H1 (cell line): Measurements from ENCODE around the gene CHRDL2. TPM values are rescaled to one million over a fixed set of nuclear protein-coding genes. Genes with fewer than 3 reads are reported as not detected.

ENCODE experiments used
- CTCF ChIA-PET: fragments of 300-600 bp; sonication (Branson Sonifier 250); formaldehyde crosslinking; loops from one replicate; lab custom pipeline; 2021; ENCODE audit not compliant: partially characterized antibody; lab: Charles Lee
- POLR2A ChIA-PET: fragments of 300-600 bp; sonication (Branson Sonifier 250); formaldehyde crosslinking; loops from one replicate; lab custom pipeline; 2021; ENCODE audit warnings: inconsistent platforms; ENCODE audit not compliant: partially characterized antibody; lab: Charles Lee
- DNase-seq, 2 experiments: peaks; one replicate each; pipeline versions ENCODE4 v3.0.0 to v3.0.0-alpha.2; 2010 to 2022; ENCODE audit warnings: low spot score in 2 of 2, low read depth in 1 of 2, mixed read lengths in 1 of 2
- FAIRE-seq: peaks from 2 replicates; lab custom pipeline; 2011; peaks lifted over from hg19 to GRCh38; lab: Jason Lieb, UNC
- H2AFZ ChIP-seq: 2 replicates; pipeline ENCODE4 v1.8.1; 2012; ENCODE audit warnings: low read length, inconsistent platforms
- H2AK5ac ChIP-seq: 2 replicates; pipeline ENCODE4 v1.6.1; 2013; ENCODE audit warnings: low read depth, low read length
- H2BK120ac ChIP-seq: replicated peaks from 2 replicates; pipeline ENCODE3; 2013; ENCODE audit warnings: low read depth, low read length, inconsistent platforms
- H2BK12ac ChIP-seq: 2 replicates; pipeline ENCODE4 v1.6.1; 2013; ENCODE audit warnings: low read depth, low read length
- H2BK15ac ChIP-seq: 2 replicates; pipeline ENCODE4 v1.6.1; 2013; ENCODE audit warnings: low read length
- H2BK20ac ChIP-seq: 2 replicates; pipeline ENCODE4 v1.6.1; 2013; ENCODE audit warnings: low read length
- H2BK5ac ChIP-seq: 2 replicates; pipeline ENCODE4 v1.6.1; 2013; ENCODE audit warnings: low read depth, low read length
- H3K14ac ChIP-seq: 2 replicates; pipeline ENCODE4 v1.6.1; 2013; ENCODE audit warnings: inconsistent platforms; ENCODE audit not compliant: insufficient read length
- H3K18ac ChIP-seq: 2 replicates; pipeline ENCODE4 v1.6.1; 2013; ENCODE audit warnings: low read length; ENCODE audit errors: extremely low read depth
- H3K23ac ChIP-seq: 2 replicates; pipeline ENCODE4 v1.6.1; 2013; ENCODE audit warnings: inconsistent platforms; ENCODE audit not compliant: insufficient read length
- H3K23me2 ChIP-seq: 2 replicates; pipeline ENCODE4 v1.6.1; 2013; ENCODE audit warnings: low read depth, low read length
- H3K27ac ChIP-seq: 2 replicates; pipeline ENCODE4 v1.6.1; 2011; ENCODE audit warnings: low read depth, low read length, inconsistent platforms
- H3K27me3 ChIP-seq, 4 experiments: replicated peaks in 1 of 4; 1 replicate in 1 of 4; 2 replicates in 3 of 4; pipeline versions ENCODE4 v1.6.1 to v1.8.1; 2011 to 2013; ENCODE audit warnings: low read length in 3 of 4, mild to moderate bottlenecking in 3 of 4, inconsistent platforms in 2 of 4, mixed read lengths in 2 of 4, moderate library complexity in 1 of 4; ENCODE audit not compliant: control insufficient read depth in 3 of 4, insufficient read depth in 3 of 4; ENCODE audit errors: extremely low read depth in 1 of 4
- H3K36me3 ChIP-seq, 4 experiments: 2 replicates each; pipeline versions ENCODE4 v1.6.1 to v1.8.1; 2011 to 2013; ENCODE audit warnings: mild to moderate bottlenecking in 4 of 4, low read length in 3 of 4, moderate library complexity in 2 of 4, control low read depth in 1 of 4, inconsistent platforms in 1 of 4; ENCODE audit not compliant: insufficient read depth in 4 of 4, control insufficient read depth in 2 of 4
- H3K4ac ChIP-seq: replicated peaks from 2 replicates; pipeline ENCODE3; 2013; ENCODE audit warnings: low read length, low read depth, mixed read lengths, inconsistent platforms; ENCODE audit not compliant: insufficient read length
- H3K4me1 ChIP-seq, 4 experiments: replicated peaks in 1 of 4; 1 replicate in 1 of 4; 2 replicates in 3 of 4; pipeline versions ENCODE4 v1.6.1 to v1.8.1; 2011 to 2013; ENCODE audit warnings: low read length in 3 of 4, inconsistent platforms in 2 of 4, mixed read lengths in 1 of 4; ENCODE audit not compliant: insufficient read depth in 4 of 4, control insufficient read depth in 3 of 4
- H3K4me2 ChIP-seq, 2 experiments: 2 replicates each; pipeline versions ENCODE4 v1.6.1 to v1.8.1; 2011 to 2013; ENCODE audit warnings: low read depth in 2 of 2, low read length in 2 of 2, control low read depth in 1 of 2, inconsistent platforms in 1 of 2, mild to moderate bottlenecking in 1 of 2; ENCODE audit not compliant: insufficient read depth in 1 of 2
- H3K4me3 ChIP-seq, 4 experiments: fragments of 200-600, 300-600 bp in 1 of 4; sonication (generic), shearing (Covaris generic), sonication (Bioruptor Twin) in 1 of 4; 2 replicates each; pipeline versions ENCODE4 v1.5.1 to v1.8.1; 2011 to 2016; ENCODE audit warnings: low read length in 4 of 4, low read depth in 3 of 4, control low read depth in 2 of 4, inconsistent platforms in 2 of 4, mild to moderate bottlenecking in 2 of 4, mixed read lengths in 1 of 4, moderate library complexity in 1 of 4; ENCODE audit not compliant: insufficient read depth in 2 of 4; ENCODE audit errors: extremely low read depth in 1 of 4
- H3K56ac ChIP-seq: replicated peaks from 2 replicates; pipeline ENCODE3; 2013; ENCODE audit warnings: low read depth, mild to moderate bottlenecking, mixed read lengths, low read length, inconsistent platforms; ENCODE audit not compliant: insufficient read length
- H3K79me1 ChIP-seq: 2 replicates; pipeline ENCODE4 v1.6.1; 2013; ENCODE audit warnings: low read depth, low read length, control low read depth
- H3K79me2 ChIP-seq, 2 experiments: 2 replicates each; pipeline versions ENCODE4 v1.6.1 to v1.8.1; 2012 to 2013; ENCODE audit warnings: low read length in 2 of 2, mild to moderate bottlenecking in 2 of 2, inconsistent platforms in 1 of 2; ENCODE audit not compliant: insufficient read depth in 2 of 2, control insufficient read depth in 1 of 2
- H3K9ac ChIP-seq, 4 experiments: replicated peaks in 1 of 4; 1 replicate in 1 of 4; 2 replicates in 3 of 4; pipeline versions ENCODE4 v1.6.1 to v1.8.1; 2011 to 2013; ENCODE audit warnings: low read depth in 3 of 4, low read length in 3 of 4, control low read depth in 2 of 4, mild to moderate bottlenecking in 2 of 4, moderate library complexity in 2 of 4, inconsistent platforms in 1 of 4; ENCODE audit errors: extremely low read depth in 1 of 4
- H3K9me3 ChIP-seq, 2 experiments: 2 replicates each; pipeline versions ENCODE4 v1.6.1 to v1.8.1; 2012 to 2013; ENCODE audit warnings: mild to moderate bottlenecking in 2 of 2, moderate library complexity in 2 of 2, control low read depth in 1 of 2, inconsistent platforms in 1 of 2, low read depth in 1 of 2, low read length in 1 of 2, mixed read lengths in 1 of 2; ENCODE audit not compliant: insufficient read depth in 2 of 2
- H4K20me1 ChIP-seq, 2 experiments: replicated peaks in 1 of 2; 2 replicates each; pipeline versions ENCODE3 to v1.8.1; 2011 to 2013; ENCODE audit warnings: inconsistent platforms in 2 of 2, low read length in 2 of 2, mild to moderate bottlenecking in 1 of 2; ENCODE audit not compliant: insufficient read depth in 2 of 2, control insufficient read depth in 1 of 2
- H4K5ac ChIP-seq: 2 replicates; pipeline ENCODE4 v1.6.1; 2013; ENCODE audit warnings: low read length, low read depth, mixed read lengths, inconsistent platforms; ENCODE audit not compliant: insufficient read length
- H4K8ac ChIP-seq: 2 replicates; pipeline ENCODE4 v1.8.0; 2013; ENCODE audit warnings: mild to moderate bottlenecking, moderate library complexity, low read length, inconsistent platforms; ENCODE audit not compliant: insufficient read depth; ENCODE audit errors: extremely low read depth
- H4K91ac ChIP-seq: replicated peaks from 2 replicates; pipeline ENCODE3; 2013; ENCODE audit warnings: low read length, mixed read lengths, inconsistent platforms; ENCODE audit not compliant: insufficient read length
- CHD2 ChIP-seq: IDR thresholded peaks from 2 replicates; pipeline ENCODE4 v1.6.1; 2012; ENCODE audit warnings: low read length, improper control_type of control experiment
- CREB1 ChIP-seq: IDR thresholded peaks from 2 replicates; pipeline ENCODE4 v1.6.1; 2012; ENCODE audit warnings: inconsistent platforms
- JUND ChIP-seq: IDR thresholded peaks from 2 replicates; pipeline ENCODE4 v1.6.1; 2011; ENCODE audit warnings: mild to moderate bottlenecking, improper control_type of control experiment, low read length
- KDM5A ChIP-seq: fragments of 200-600 bp; IDR thresholded peaks from 2 replicates; pipeline ENCODE4 v1.7.1; 2012; ENCODE audit warnings: mild to moderate bottlenecking, low read length, inconsistent platforms, mixed read lengths
- NANOG ChIP-seq: IDR thresholded peaks from 2 replicates; pipeline ENCODE4 v1.6.1; 2011; ENCODE audit warnings: low read length, low read depth, mild to moderate bottlenecking, inconsistent platforms; ENCODE audit not compliant: insufficient read depth, poor library complexity, severe bottlenecking
- POLR2AphosphoS5 ChIP-seq: IDR thresholded peaks from 2 replicates; pipeline ENCODE4 v1.6.1; 2011; ENCODE audit warnings: low read depth, low read length
- POU5F1 ChIP-seq: IDR thresholded peaks from 2 replicates; pipeline ENCODE4 v1.6.1; 2011; ENCODE audit warnings: low read depth, mild to moderate bottlenecking, low read length, moderate library complexity
- RXRA ChIP-seq: IDR thresholded peaks from 2 replicates; pipeline ENCODE4 v1.6.1; 2011; ENCODE audit warnings: low read depth, mild to moderate bottlenecking, low read length, moderate library complexity; ENCODE audit not compliant: insufficient read depth
- SP2 ChIP-seq: IDR thresholded peaks from 2 replicates; pipeline ENCODE4 v1.6.1; 2012; ENCODE audit warnings: mild to moderate bottlenecking, low read length, inconsistent platforms
- SP4 ChIP-seq: IDR thresholded peaks from 2 replicates; pipeline ENCODE4 v1.6.1; 2012; ENCODE audit warnings: low read length, inconsistent platforms
- YY1 ChIP-seq: IDR thresholded peaks from 2 replicates; pipeline ENCODE4 v1.6.1; 2011; ENCODE audit warnings: low read depth, mild to moderate bottlenecking, low read length
- WGBS, 2 experiments: shearing (Covaris generic) in 1 of 2; methylation state at CpG; one replicate each; pipeline versions ENCODE4 v1.1.6 to v1.1.7; 2013 to 2015; ENCODE audit warnings: low lambda C conversion rate in 2 of 2, mixed read lengths in 2 of 2, inconsistent platforms in 1 of 2, low coverage in 1 of 2, missing lambda C conversion rate in 1 of 2; ENCODE audit not compliant: insufficient replicate concordance in 2 of 2, insufficient coverage in 1 of 2, insufficient read length in 1 of 2; ENCODE audit errors: extremely low coverage in 1 of 2, missing lambda C conversion rate in 1 of 2; 5-methylcytosine and 5-hydroxymethylcytosine counted together
- polyA plus RNA-seq, 7 experiments: library from polyadenylated mRNA; depleted of rRNA in 3 of 7; stranded (reverse) in 5 of 7; unstranded in 2 of 7; fragments of >200 nt in 5 of 7; fragments of 200-250 nt in 2 of 7; gene quantifications; 1 replicate in 5 of 7; 2 replicates in 1 of 7; 4 replicates in 1 of 7; pipeline versions ENCODE4 v1.2.1 to v1.2.3, GENCODE V29; 2011 to 2013; ENCODE audit warnings: missing spikeins in 2 of 7, mixed read lengths in 2 of 7
- total RNA-seq: library from RNA; stranded (reverse); fragmentation: NEBNext Ultra II Directional; extraction: Animal tissue kit (Norgen Biotek cat#: 25700); gene quantifications from 2 replicates; pipeline ENCODE4 v1.2.1, GENCODE V29; 2021

CHRDL2 gene
- total and polyA plus RNA-seq, 2 of the 8 experiments (the other 6 are each of a cell fraction or from before 2014, with no cell fraction given) = 0.26 to 0.48 TPM

- Histone ChIP-seq H3K4me1 (peaks cover 5 to 8% (median 7%) of the 10 kb centered on the region in 4 experiments; a peak in 6 of 7 replicates), H2BK20ac (no peak overlapping the region), H3K4me3 (no peak overlapping the region), H3K23ac (no peak overlapping the region), H3K79me1 (no peaks in the 10 kb centered on the region), H4K20me1 (no peaks in the 10 kb centered on the region), H2AFZ (no peak overlapping the region), H3K79me2 (no peaks in the 10 kb centered on the region), H3K4me2 (no peak overlapping the region), H4K5ac (no peak overlapping the region), H2BK120ac (no peak overlapping the region), H3K18ac (no peak overlapping the region), H3K23me2 (no peaks in the 10 kb centered on the region), H2BK15ac (no peak overlapping the region), H3K9me3 (no peaks in the 10 kb centered on the region), H2BK5ac (no peak overlapping the region), H3K27me3 (peaks cover 0 to 9% (median 7%) of the 10 kb centered on the region in 4 experiments; a peak in 5 of 7 replicates), H3K56ac (no peak overlapping the region), H4K91ac (no peak overlapping the region), H3K4ac (no peak overlapping the region), H3K14ac (no peak overlapping the region), H3K36me3 (no peaks in the 10 kb centered on the region), H3K27ac (no peak overlapping the region), H3K9ac (no peak overlapping the region; a peak in 2 of 7 replicates), H2BK12ac (no peak overlapping the region), H4K8ac (no peak overlapping the region), H2AK5ac (no peak overlapping the region)
- POLR2A ChIA-PET = interaction anchor here (0.6 kb wide), 1 partner anchor 8 kb away, joined by 4 read pairs; no protein-coding TSS in a partner anchor
- WGBS, 2 experiments = 61% methylated on average over 4 of the region's 4 CpGs; no CpG with 5 or more reads in 1 of the 2 experiments
- FAIRE-seq = no peak
- no peak for TF ChIP-seq CHD2
- TF ChIP-seq POU5F1 = no peak
- no peak for TF ChIP-seq SP4
- TF ChIP-seq POLR2AphosphoS5 = no peak
- TF ChIP-seq SP2 = no peak
- no peak for TF ChIP-seq NANOG
- no peak for TF ChIP-seq JUND
- TF ChIP-seq RXRA = no peak
- no peak for TF ChIP-seq YY1
- TF ChIP-seq KDM5A = no peak
- TF ChIP-seq CREB1 = no peak
- CTCF ChIA-PET = interaction anchor here (0.6 to 10.2 kb wide), 6 partner anchors 9 to 253 kb away, joined by 3 to 72 read pairs (median 8); no protein-coding TSS in a partner anchor
- DNase-seq = no peak
These were observed 44.4 kb downstream of the CHRDL2 start for GRCh38 chr11:74686792-74687191.
